OCI-LY3 (cell line): ENCODE measurements around the gene TXN.
A peak's percentile ranks its signal among the peaks of the same experiment; 100 is the strongest.

Experiments
- H2AFZ ChIP-seq: fragments of 200-600, 300-600 bp; shearing (Covaris generic); 2 replicates; pipeline ENCODE4 v1.6.0; 2014; ENCODE audit warnings: antibody characterized with exemption, low read depth, low read length
- H3K27ac ChIP-seq: fragments of 200-600, 300-600 bp; sonication (generic); 2 replicates; pipeline ENCODE4 v1.5.1; 2014; ENCODE audit warnings: mild to moderate bottlenecking, low read length, moderate library complexity, mixed read lengths
- H3K27me3 ChIP-seq: fragments of 200-600, 300-600 bp; sonication (generic); 2 replicates; pipeline ENCODE4 v1.6.1; 2014; ENCODE audit warnings: low read depth, low read length, mixed read lengths
- H3K36me3 ChIP-seq: fragments of 200-600, 300-600 bp; sonication (generic); replicated peaks from 2 replicates; pipeline ENCODE3; 2014; ENCODE audit warnings: low read depth, low read length, mixed read lengths
- H3K4me1 ChIP-seq: fragments of 300-600, 200-600 bp; sonication (generic); 2 replicates; pipeline ENCODE4 v1.6.1; 2014; ENCODE audit warnings: low read length, mixed read lengths
- H3K4me2 ChIP-seq: fragments of 200-600, 300-600 bp; sonication (generic); 2 replicates; pipeline ENCODE4 v1.6.1; 2014; ENCODE audit warnings: low read length, mixed read lengths
- H3K4me3 ChIP-seq: fragments of 300-600, 200-600 bp; sonication (generic); 2 replicates; pipeline ENCODE4 v1.5.1; 2014; ENCODE audit warnings: antibody characterized with exemption, mild to moderate bottlenecking, low read length, moderate library complexity
- H3K79me2 ChIP-seq: fragments of 300-600, 200-600 bp; shearing (Covaris generic); 2 replicates; pipeline ENCODE4 v1.6.1; 2014; ENCODE audit warnings: mild to moderate bottlenecking, low read length, mixed read lengths
- H3K9ac ChIP-seq: fragments of 300-600, 200-600 bp; shearing (Covaris generic); 2 replicates; pipeline ENCODE4 v1.6.0; 2014; ENCODE audit warnings: mild to moderate bottlenecking, low read length, moderate library complexity
- H3K9me3 ChIP-seq: fragments of 200-600, 300-600 bp; shearing (Covaris generic); 2 replicates; pipeline ENCODE4 v1.6.1; 2014; ENCODE audit warnings: low read length, mixed read lengths; ENCODE audit not compliant: insufficient read depth
- H4K20me1 ChIP-seq: fragments of 200-600, 300-600 bp; sonication (generic); 2 replicates; pipeline ENCODE4 v1.6.1; 2016; ENCODE audit warnings: low read length, mixed read lengths; ENCODE audit not compliant: insufficient read depth
- CTCF ChIP-seq: fragments of 200-600, 300-600 bp; sonication (generic); IDR thresholded peaks from 2 replicates; pipeline ENCODE4 v1.5.1; 2014; ENCODE audit warnings: antibody characterized with exemption, low read length, low read depth
- EZH2phosphoT487 ChIP-seq: fragments of 200-600 bp; shearing (Covaris generic); IDR thresholded peaks from 2 replicates; pipeline ENCODE4 v1.6.1; 2018; ENCODE audit warnings: antibody characterized with exemption, mixed run types, low read depth

Gene TXN

DNA sequence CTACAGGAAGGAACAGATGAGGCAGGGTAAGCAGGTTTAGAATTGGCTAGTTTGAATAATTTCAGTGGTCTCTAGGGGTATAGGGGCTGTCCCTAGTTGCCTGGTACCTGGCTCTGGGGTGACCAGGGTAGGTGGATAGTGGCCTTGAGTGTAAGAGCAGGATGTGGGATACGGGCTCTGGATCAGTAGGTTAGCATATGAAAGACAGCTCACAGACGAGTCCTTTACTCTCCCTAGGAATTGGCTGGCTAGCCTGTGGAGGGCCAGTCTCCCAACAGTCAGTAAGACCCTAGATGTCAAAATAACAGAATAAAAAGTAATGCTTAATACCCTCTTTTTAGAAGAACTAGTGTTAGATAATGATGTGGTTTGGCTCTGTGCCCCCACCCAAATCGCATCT lies 31.7 kb downstream of the TXN start:
- no peaks in the 10 kb centered on the region for H3K36me3 ChIP-seq
- H3K9ac ChIP-seq = no peak overlapping the region
- no peaks in the 10 kb centered on the region for H4K20me1 ChIP-seq
- TF ChIP-seq CTCF (no peak), EZH2phosphoT487 (no peak)
- no peaks in the 10 kb centered on the region for H3K9me3 ChIP-seq
- no peak overlapping the region for H2AFZ ChIP-seq
- no peaks in the 10 kb centered on the region for H3K79me2 ChIP-seq
- H3K27me3 ChIP-seq = no peaks in the 10 kb centered on the region
- H3K4me2 ChIP-seq = no peak overlapping the region
- no peak overlapping the region for H3K27ac ChIP-seq
- H3K4me3 ChIP-seq = no peak overlapping the region
- H3K4me1 ChIP-seq = no peaks in the 10 kb centered on the region

DNA sequence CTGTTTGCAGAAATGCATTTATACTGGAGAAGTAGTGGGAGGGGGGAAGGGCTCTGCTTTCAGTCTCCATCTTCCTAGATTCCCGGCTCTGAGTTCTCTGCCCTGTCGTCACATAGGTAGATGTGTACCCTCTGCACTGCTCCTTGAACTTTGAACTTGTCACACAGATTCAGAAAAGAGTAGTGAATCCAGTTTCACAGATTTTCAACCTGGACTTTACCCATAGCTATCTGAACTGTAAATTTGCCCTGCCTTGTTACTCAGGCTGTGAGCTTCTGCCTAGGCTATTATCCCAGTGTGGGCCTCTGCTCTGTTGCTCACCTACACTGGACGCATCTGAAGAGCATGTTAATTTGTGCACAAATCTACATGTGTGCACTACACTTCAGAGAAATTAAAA lies 35.5 kb downstream of the TXN start:
- H3K27ac ChIP-seq = no peak overlapping the region
- no peaks in the 10 kb centered on the region for H3K36me3 ChIP-seq
- TF ChIP-seq CTCF = no peak
- H3K79me2 ChIP-seq = no peaks in the 10 kb centered on the region
- H3K4me3 ChIP-seq = no peak overlapping the region
- no peak overlapping the region for H3K4me2 ChIP-seq
- no peaks in the 10 kb centered on the region for H3K9me3 ChIP-seq
- peaks cover 6% of the 10 kb centered on the region for H3K27me3 ChIP-seq
- peaks cover 2% of the 10 kb centered on the region; the same call in 1 of the 2 replicates for H3K4me1 ChIP-seq
- no peaks in the 10 kb centered on the region for H4K20me1 ChIP-seq
- no peak overlapping the region for H3K9ac ChIP-seq
- H2AFZ ChIP-seq = no peak overlapping the region

GRCh38 chr9:110217656-110218099 lies 38.6 kb downstream of the TXN start:
- peak; percentile 77 for TF ChIP-seq CTCF
- TF ChIP-seq EZH2phosphoT487 = no peak
- Histone ChIP-seq H4K20me1 (no peaks in the 10 kb centered on the region), H2AFZ (no peak overlapping the region; the same call in 1 of the 2 replicates), H3K9me3 (no peaks in the 10 kb centered on the region), H3K4me2 (peak overlapping the region; percentile 62), H3K4me1 (peaks cover 2% of the 10 kb centered on the region; the same call in 1 of the 2 replicates), H3K4me3 (peak overlapping the region; percentile 40), H3K27me3 (peaks cover 8% of the 10 kb centered on the region), H3K36me3 (no peaks in the 10 kb centered on the region), H3K9ac (0 out of 2 replicates have a peak overlapping the region, but pooled peaks have one; percentile 25), H3K79me2 (no peaks in the 10 kb centered on the region), H3K27ac (no peak overlapping the region)

GRCh38 chr9:110214586-110215355 lies 41.5 kb downstream of the TXN start:
- no peak overlapping the region for H2AFZ ChIP-seq
- H3K79me2 ChIP-seq = no peaks in the 10 kb centered on the region
- H3K9me3 ChIP-seq = no peaks in the 10 kb centered on the region
- H3K36me3 ChIP-seq = no peaks in the 10 kb centered on the region
- no peak overlapping the region for H3K4me3 ChIP-seq
- H3K4me1 ChIP-seq = peaks cover 2% of the 10 kb centered on the region; the same call in 1 of the 2 replicates
- H3K27ac ChIP-seq = no peak overlapping the region
- TF ChIP-seq EZH2phosphoT487 = no peak
- TF ChIP-seq CTCF = no peak
- no peak overlapping the region for H3K4me2 ChIP-seq
- H4K20me1 ChIP-seq = no peaks in the 10 kb centered on the region
- H3K9ac ChIP-seq = no peak overlapping the region
- peaks cover 11% of the 10 kb centered on the region for H3K27me3 ChIP-seq
